ENCODE results near the gene ANKFY1. TPM values are rescaled to one million over a fixed set of nuclear protein-coding genes. Genes with fewer than 3 reads are reported as not detected.
"Not testable (repeated sequence)": the region's sequence is repeated elsewhere in the genome, so short reads cannot be mapped to it uniquely, and the experiment has no call there.

ANKFY1 gene
- total RNA-seq, 1 donor from 2014 or later, result 95.7 TPM

GRCh38 chr17:4261452-4261851 is 2.3 kb downstream of the ANKFY1 start:
- no peak for DNase-seq (ENCODE audit: low read depth)

DNA sequence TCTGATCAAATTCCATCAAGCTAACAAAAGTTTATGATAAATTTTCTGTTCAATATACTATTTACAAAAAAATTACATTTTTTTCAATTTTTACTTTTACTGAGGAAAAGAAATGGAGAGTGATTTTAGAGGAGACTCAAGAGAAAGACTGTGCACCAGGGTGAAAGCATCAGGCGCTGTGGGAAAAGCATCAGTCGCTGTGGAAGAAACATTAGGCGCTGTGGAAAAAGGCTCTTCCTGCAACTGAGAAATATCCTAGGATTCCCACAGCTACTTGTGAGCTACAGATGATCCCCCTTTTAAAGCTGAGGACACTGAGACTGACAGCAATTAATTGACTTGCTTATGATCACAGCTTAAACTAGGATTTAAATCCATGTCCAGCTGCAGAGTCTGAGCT is 4.9 kb downstream of the ANKFY1 start:
- no peak for DNase-seq (ENCODE audit: low read depth)

DNA sequence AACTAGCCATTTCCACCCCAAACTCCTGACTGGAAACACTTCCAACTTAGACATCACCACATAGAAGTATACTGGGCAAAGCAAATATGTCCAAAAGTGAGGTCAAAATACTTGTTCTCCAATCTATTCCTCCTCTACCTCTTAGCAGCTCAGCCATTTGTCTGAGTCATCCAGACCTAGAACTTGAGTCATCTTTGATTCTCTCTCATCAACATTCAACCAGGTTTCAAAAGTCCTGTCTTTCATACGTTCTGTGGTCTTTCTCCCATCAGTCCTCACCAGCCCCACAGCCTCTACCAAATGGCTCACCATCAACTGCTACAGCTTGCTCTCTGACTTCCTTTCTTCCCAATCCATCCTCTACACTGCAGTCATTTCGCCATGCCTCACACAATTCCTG is 6.8 kb downstream of the ANKFY1 start:
- peak; percentile 22 for DNase-seq (ENCODE audit: low read depth)

- DNase-seq (ENCODE audit: low read depth), result not testable (repeated sequence)
Measured at GRCh38 chr17:4255271-4255670, 8.5 kb downstream of the ANKFY1 start.

GRCh38 chr17:4250887-4251286 is 12.9 kb downstream of the ANKFY1 start:
- DNase-seq (ENCODE audit: low read depth), result no peak

DNA sequence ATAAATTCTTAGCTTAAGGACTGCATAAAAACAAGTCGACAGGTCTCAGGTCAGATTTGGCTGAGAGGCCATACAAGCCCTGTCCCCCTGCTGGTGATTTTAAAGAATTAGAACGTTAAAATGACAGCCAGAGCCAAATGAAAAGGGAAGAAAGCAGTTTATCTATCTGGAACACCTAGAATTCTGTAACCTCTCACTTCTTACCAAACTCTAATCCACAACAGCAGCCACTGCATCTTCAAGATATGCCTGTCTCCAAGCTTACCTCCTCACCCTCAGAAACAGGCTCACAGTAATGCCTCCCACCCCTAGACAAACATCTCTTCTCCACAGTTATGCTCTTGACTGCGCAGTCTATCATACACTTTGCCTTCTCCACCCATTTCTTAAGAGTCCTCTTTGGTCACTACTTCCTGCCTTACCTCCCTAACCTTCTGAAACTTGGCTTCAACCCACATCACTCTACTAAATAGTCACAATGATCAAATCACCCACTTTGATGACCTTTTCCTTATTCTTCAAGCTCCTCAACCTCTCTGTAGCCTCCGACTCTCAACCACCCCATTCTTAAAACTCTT is 14.2 kb downstream of the ANKFY1 start:
- peak; percentile 33 for DNase-seq (ENCODE audit: low read depth)

DNA sequence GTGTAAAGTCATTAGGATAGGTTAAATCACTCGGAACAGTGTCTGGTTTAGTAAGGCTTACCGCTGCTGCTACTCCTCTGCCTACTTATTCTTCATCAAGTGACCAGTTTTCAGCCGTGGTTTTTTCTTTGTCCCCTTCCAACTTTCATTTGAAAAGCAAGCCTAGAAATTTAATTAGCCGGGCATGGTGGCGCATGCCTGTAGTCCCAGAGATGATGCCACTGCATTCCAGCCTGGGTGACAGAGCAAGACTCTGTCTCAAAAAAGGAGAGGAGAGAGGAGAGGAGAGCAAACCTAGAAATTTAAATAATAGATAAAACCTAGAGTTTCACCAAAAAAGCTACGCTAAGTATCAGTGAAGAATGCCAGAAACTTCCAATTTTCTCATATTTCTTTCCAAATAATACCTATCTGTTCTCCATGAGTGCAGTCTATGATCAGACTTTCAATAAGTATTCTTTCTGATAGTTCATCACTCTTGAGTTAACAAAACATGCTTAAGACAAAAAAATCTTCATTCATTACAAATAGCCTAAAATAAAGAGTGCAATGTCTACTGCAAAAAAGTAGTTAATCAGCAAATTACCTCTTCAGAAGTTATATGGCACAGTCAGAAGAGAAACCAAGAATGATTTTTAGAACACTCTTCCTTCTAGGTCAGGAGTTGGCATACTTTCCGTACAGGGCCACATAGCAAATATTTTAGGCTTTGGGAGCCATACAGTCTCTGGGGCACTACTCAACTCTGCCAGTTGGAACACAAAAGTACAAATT is 15.1 kb downstream of the ANKFY1 start:
- DNase-seq (ENCODE audit: low read depth), result no peak

DNA sequence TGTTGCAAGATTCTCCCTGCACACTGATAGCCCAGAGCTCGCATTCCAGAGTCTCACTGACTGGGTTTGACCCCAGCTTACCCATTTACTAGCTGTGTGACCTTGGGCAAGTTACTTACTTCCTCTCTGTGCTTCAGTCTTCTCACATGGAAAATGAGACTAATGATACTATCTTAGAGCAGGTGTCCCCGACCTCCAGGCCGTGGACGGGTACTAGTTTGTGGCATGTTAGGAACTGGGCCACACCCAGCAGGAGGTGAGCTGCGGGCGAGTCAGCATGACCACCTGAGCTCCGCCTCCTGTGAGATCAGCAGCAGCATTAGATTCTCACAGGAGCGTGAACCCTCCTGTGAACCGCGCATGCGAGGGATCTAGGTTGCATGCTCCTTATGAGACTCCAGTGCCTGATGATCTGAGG is 15.8 kb downstream of the ANKFY1 start:
- peak; percentile 82 for DNase-seq (ENCODE audit: low read depth)

DNA sequence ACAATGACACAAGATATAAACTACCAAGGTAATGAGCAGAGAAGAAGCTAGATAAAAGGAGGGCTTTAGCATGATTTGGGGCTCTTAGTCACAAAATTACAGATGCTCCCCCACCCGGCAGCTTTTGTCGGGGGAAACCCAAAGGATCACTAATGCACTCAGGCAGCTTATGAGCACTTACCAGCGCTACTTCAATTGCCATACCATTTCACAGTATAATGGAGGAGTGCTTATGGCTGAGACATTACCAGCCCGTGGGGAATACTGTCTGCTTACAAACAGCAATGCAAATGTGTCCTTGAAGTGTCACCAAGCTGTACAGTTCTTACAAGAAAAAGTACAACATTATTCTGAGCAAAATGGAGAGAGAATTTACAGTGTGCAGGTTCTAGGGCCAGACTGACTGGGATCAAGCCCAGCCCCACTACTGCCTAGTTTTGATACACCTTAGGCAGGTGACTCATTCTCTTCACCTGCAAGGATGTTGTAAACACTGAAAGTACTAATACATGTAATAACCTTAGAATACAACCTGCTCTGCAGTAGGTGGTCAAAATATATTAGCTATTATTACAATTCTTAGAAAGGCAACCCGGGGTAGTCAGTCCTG is 16.3 kb downstream of the ANKFY1 start:
- no peak for DNase-seq (ENCODE audit: low read depth)

DNA sequence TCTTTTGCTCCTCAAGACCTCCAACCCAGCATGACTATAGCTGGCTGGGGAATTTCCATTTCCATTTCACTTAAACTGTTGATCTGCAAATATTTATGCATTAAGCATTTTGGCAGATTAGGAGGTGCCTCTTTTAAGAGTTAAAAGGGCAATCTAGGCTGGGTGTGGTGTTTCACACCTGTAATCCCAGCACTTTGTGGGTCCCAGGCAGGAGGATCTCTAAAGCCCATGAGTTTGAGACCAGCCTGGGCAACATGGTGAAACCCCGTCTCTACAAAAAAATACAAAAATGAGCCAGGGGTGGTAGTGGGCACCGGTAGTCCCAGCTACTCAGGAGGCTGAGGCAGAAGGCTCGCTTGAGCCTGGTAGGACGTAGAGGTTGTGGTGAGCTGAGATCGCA is 17.1 kb downstream of the ANKFY1 start:
- no peak for DNase-seq (ENCODE audit: low read depth)

DNA sequence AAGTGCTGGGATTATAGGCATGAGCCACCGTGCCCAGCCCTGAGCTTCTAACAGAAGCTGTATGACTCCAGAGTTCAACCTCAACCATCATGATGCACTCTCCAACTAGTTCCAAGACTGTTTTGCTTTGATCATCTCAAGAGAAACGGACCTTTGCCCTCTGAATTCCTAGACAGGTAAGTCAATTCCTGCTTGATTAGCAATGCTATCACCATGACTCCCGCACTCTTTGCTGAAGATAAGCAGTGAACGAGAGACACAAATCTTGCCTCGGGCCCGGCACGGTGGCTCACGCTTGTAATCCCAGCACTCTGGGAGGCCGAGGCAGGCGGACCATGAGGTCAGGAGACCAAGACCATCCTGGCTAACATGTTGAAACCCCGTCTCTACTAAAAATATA is 22.2 kb downstream of the ANKFY1 start:
- no peak for DNase-seq (ENCODE audit: low read depth)

DNA sequence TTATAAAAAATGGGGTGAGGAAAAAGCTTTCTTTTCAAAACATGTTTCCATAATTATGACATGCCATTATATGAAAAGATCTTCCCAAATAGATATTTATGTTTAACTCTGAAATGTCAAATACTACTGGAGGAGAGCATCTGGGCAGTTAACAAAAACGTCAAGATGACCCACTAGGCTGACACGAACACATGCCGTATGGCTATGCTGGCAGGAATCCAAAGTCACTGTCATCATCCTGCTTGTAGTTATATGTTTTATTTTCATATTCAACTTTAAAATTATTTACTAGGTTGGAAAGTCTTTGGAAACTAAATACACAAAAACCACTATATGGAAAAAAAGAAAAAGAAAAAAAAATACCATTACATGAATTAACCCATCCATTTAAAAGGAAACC is 27.3 kb downstream of the ANKFY1 start:
- DNase-seq (ENCODE audit: low read depth), result no peak

DNA sequence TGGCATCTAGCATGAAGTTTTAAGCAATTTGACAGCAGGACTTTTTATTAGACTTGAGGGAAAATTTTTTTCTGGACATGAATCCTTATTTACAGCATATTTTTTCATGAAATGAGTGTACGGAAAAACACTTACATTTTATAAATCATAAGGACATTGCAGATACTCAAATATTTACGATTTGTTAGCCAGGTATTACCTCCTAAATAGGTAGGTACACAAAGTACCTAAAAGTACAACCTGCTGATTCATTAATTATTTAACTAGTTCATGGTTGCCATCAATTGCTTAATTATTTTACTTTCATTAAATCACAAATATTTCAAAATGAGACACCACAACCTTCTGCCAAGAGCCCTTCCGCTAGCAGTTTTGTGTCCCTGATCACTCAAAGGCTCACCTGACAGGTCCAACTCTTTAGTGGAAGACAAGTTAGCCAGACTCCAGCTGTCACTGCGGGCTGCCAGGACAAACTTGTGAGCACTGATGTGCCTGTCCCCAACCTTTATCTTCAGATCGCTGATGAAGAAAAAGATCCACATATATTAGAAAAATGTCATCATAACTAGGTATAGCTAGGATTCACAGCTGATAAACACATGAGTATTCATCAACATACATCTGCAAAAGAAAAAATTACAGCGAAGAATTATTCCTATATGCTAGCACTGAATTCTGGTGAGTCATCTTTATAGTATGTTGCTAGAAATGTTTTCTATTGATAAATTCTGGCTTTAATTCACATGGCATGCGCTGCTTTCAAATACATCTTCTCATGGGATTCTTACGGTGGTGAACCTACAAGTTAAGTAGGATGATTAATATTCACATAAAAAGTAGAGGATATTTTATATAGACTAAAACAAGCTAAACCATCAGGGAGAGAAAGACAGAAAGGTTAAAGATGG is 28.2 kb downstream of the ANKFY1 start:
- no peak for DNase-seq (ENCODE audit: low read depth)

GRCh38 chr17:4234401-4234800 is 29.4 kb downstream of the ANKFY1 start:
- no peak for DNase-seq (ENCODE audit: low read depth)

DNA sequence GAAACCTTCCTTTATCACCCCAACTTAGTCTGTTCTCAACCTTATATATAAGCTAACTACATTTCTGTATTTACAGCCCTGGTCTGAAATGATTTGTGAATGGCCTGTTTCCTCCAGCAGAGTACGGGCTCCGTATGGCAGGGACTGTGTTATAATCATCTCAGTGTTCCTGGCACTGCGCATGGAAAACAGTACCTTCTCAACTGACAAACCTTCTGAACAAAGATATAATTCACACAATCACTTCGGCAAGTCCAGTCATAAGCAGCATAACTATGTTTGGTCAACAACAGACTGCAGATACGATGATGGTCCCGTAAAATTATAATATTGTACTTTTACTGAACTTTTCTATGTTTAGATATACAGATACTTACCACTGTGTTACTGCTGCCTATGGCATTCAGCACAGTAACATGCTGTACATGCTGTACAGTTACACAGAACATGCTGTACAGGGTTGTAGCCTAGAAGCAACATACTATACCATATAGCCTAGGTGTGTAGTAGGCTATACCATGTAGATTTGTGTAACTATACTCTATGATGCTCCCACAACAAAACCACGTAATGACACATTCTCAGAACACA is 30.0 kb downstream of the ANKFY1 start:
- DNase-seq (ENCODE audit: low read depth), result no peak

DNA sequence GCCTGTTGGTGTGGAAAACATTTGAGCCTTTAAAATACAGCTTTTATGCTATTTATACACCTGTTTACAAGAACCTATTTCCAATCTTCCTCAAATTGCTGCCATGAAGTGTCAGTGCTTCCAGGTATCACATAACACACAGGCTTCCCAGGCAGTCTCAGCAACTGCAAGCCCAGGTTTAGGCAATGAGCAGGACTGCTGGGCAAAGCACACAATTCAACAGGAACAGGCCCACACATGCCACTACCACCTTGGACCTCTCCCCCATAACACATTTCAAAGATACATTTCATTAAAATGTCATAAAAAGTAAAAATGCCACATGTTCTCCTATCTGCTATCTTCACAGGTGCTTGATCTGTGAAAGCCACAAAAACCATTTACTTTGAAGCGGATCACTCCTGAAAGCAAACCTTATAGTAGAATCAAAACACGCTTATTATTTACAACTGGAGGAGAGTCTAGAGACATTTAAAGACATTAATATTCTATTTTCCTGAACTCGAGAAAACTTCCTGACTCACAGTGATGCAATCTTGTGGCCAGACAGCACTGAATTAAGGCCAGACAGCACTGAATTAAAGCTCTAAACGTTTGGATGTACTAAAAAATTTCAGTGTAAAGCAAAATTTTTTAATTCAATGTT is 31.5 kb downstream of the ANKFY1 start:
- DNase-seq (ENCODE audit: low read depth), result peak; percentile 59

DNA sequence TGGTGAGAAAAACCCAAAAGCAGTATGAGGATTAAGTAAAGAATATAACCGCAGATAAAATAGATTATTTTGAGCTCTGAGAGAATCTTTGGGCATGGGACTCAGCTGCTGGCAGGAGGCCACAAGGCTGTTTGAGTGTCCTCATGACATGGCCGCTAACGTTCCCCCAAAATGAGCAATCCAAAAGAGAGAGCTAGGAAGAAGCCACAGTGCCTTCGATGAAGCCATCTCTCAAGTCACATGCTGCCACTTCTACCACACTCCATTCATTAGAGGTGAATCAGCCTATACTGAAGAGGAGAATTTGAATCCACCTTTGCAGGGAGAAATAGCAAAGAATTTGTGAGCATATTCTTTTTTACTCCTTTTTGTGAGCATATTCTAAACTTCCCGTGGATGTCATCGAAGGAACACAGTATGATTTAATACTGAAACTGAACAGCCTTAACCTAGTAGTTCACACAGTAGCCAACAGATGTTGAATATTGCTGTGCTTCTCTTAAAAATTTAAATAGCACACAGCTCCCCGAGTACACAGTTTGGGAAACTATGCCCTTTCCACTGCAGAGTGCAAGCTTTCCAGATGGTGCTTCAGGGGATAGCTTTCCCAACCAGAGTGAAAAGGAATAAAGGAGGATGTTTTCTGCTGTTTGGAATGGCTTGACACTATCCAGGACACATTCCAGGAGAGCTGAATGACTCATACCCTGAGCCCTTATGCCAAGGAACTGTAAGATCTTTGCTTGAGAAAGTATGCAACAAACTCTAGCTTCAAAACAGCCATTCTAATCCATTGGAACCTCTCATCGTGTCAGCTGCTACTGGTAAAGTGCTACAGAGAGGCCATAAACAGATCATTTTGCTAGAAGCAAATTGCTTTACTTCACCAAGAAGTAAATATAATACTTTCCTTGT is 33.9 kb downstream of the ANKFY1 start:
- peak; percentile 99 for DNase-seq (ENCODE audit: low read depth)

DNA sequence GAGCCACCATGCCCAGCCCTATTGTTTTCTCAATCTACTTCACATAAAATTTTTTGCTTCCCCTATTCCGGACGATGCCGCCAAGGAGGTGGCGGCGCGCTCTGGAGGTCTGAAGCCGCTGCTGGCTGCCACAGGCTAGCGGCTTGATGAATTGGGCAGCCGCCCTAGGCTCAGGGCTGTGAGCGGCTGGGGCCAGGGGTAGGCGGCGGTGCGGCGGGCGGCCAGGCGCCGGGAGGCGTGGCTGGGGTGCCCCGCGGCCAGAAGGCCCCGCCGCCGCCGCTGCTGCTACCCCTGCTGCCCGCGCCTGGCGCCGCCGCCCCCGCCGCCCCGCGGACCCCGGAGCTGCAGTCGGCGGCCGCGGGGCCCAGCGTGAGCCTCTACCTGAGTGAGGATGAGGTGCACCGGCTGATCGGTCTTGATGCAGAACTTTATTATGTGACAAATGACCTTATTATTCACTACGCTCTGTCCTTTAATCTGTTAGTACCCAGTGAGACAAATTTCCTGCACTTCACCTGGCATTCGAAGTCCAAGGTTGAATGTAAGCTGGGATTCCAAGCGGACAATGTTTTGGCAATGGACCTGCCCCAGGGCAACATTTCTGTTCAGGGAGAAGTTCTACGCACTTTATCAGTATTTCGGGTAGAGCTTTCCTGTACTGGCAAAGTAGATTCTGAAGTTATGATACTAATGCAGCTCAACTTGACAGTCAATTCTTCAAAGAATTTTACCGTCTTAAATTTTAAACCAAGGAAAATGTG is 41.7 kb downstream of the ANKFY1 start:
- DNase-seq (ENCODE audit: low read depth), result no peak

- no peak for DNase-seq (ENCODE audit: low read depth)
Measured at GRCh38 chr17:4221163-4221562, 42.6 kb downstream of the ANKFY1 start.

All from renal cortical epithelial cell (primary cell).